Stimulated activated CD8-positive, alpha-beta memory T cell treated with anti-CD3 and anti-CD28 coated beads, Interleukin-7, amount 100 ng/mL, for 24 hours (primary cell): Measurements from ENCODE around the gene GFRA1.

Experiments
- DNase-seq: peaks from one replicate; pipeline ENCODE4 v3.0.0-alpha.2; 2020; ENCODE audit warnings: low read depth

GFRA1 gene

DNA sequence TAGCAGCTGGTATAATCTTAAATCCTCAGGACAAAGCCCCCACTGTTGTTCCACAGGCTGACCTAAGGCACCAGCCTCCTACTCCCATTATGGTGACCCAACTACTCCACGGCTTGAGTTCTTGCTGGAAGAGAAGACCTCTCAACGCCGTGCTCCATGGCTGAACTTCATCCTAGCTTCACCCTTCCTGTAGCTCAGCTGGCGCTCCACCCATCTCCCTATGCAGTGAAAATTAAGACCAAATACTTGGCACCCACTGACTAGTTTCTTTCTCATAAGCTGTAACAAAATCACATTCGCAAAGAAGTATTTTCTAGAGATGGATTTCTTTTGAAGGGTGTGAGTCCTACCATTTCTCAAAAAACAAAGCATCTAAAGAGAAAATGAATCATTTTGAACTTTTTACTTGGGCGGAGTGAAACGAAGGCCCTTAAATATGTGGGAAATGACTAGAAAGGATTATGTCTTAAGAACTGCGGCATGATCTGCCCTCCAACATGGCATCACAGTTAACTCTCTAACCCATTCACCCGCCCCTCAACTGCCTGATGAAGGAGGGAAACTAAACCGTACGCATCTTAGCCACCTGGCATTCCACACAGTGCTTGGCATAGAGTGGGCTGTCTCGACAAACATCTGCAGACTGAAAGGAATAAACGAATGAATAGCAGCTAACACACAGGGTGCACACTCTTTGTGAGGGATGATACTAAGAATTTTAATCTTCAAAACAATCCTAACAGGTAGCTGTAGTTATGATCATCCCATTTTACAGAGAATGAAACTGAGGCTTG, 32.7 kb downstream of the GFRA1 start:
- no peak for DNase-seq

DNA sequence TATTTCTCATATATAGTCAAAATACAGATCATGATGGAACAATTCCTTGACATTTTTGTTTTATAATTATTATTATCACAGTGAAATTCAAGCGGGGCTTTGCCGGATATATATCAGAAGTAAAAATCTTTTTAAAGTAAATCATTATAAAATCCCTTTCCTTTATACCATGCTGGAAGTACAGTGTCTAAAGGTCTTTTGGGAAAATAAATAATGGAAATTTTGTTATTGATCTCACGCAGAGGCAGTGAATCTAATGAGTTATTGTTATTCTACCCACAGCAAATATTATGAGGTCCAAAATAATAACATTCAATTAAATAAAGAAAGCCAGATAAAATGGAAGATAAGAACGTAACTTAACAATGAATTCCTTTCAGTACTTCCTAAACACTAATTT, 33.8 kb downstream of the GFRA1 start:
- DNase-seq: no peak

DNA sequence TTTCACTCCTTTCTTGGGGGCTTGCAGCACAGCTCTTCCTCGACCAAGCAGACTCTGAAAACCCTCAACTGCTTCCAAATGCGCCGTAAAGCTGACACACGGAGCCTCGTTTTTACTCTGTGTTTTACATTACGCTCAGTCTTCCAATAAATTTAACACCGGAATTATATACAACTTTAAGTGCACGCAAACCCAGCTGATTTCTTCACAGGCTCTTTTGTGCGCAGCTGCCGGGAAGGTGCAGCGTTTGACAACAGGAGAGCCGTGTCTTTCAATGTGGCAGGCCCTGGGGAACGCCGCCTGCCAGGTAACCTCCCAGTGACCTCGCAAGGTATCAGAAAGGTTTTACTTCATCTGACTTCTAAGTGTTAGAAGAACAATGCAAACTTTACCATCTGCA, 35.0 kb downstream of the GFRA1 start:
- no peak for DNase-seq

DNA sequence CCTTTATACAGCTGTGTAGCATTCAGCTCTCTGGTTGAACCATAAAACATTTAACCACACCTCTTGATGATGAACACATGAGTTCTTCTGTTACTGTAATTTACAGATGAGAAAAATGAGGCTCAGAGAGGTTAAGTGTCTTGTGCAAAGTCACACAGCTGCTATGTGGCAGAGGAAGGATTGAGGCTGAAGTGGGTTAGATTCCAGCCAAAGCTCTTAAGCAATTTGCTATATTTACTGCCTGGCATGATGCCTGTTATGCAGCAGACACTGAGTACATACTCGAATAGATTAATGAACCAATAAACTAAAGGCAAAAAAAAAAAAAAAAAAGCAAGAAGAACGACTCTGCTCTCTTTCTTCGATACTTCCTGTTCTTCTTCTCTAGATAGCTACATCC, 35.7 kb downstream of the GFRA1 start:
- no peak for DNase-seq

DNA sequence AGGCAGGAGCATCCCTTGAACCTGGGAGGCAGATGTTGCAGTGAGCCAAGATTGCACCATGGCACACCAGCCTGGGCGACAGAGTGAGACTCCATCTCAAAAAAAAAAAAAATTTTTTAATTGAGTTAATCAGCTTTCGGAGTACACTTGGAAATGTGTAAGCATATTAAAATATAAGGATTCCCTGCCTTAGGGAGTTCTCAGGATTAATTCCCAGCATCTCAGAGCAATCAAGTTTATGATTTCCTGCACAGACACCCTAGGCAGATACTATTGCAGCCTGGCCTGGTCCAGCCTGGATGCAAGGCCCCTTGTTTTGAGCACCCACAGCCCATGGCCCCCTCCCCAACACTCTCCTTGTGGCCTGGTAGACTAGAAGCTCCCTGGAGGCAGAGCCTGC, 39.8 kb downstream of the GFRA1 start:
- DNase-seq: no peak

DNA sequence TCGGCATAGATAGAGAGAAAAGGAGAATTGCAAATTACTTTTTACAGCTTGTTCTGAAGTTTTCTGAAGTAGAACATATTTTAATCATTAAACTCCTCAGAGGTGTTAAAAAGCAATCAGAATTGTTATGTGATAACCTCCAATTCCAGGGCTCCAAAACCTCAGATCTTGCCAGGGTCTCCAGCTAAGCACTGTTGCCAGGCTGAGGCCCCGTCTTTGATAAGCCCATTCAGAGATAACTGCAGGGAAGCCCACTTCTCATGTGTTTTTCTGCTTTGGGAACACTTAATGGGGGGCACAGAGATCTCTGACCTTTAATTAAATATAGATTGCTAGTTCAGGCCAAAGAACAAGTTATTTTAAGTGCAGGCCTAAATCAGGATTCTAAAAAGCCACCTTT, 40.4 kb downstream of the GFRA1 start:
- no peak for DNase-seq

DNA sequence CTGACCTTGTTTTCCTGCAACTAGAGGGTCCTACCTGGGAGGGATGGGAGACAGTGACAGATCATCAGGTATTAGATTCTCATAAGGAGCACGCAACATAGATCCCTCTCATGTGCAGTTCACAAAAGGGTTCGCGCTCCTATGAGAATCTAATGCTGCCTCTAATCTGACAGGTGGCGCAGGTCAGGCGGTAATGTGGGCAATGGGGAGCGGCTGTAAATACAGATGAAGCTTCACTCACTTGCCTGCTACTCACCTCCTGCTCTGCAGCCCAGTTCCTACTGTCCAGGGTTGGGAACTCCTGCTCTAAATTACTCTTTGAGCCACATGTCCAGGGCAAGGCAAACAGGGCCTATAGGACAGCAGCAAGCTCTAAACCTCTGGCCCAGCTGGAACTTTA, 46.2 kb downstream of the GFRA1 start:
- no peak for DNase-seq

DNA sequence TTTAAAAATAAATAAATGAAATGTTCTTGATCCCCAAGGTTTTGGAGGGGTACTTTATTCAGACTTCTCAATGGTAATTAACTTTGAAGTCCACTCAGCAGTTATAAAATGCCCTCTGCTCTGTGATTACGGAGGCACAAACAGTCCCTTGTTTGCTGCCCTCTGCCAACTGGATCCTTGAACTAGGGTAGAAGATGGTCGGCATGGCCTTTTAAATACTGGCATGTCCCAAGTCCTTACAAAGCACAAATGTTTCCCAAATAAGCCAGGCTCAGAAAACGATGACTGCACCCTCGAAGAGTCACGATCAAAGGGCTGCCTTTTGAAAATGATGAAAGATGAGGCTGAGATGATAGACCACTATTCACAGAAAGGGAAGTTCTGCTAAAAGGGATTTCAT, 47.0 kb downstream of the GFRA1 start:
- DNase-seq: no peak

DNA sequence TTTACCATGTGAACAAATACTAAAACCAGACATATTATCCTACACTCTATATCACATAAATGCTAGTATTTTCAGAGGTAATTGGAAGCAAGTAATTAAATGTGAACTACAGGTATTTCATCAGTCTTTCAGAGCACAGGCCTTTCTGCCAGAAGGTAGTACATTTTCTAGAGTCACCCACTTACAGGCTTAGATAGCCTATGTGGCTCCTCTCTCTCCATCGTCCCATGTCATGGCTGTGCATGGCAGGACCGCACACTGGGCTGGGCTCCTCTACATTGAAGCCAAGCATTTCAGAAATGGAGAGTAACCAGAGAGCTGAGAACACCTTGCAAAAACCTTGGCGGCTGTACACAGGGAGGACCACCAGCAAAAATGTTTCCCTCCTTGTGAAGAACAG, 49.7 kb downstream of the GFRA1 start:
- DNase-seq: no peak

DNA sequence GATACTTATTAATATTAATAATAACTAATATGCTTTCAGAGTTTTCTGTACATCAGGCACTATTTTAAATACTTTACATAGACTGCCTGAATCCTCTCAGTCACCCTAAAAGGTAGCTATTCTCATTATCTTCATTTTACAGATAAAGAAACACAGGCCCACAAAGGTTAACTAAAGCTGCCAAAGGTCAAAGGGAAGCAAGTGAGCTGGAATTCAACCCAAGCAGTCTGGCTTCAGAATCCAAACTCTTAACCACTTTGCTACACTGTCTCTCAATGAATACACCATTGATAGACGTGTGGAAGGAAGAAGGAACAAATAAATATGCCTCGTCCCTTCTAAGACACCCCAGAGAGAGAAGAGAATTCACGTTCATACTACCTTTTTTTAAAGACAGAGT, 52.0 kb downstream of the GFRA1 start:
- DNase-seq: no peak

DNA sequence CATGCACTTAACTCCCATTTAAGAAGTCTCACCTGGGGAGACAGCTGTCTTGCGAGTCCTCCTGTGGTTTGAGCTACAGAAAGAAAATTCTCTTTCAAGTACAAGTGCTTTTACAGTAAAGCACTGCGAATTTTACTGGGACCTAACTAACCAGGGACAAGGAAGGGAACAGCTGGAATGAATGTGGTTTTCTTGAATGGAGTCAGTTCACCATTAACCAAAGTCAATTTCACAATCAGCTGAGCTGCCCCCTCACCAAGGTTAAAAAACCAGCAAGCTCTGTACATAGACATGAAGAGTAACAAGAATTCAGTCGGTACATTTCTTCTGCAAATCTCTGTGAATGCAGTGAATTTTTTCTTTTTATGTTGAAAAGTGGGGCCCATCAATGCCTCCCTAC, 56.3 kb downstream of the GFRA1 start:
- no peak for DNase-seq

DNA sequence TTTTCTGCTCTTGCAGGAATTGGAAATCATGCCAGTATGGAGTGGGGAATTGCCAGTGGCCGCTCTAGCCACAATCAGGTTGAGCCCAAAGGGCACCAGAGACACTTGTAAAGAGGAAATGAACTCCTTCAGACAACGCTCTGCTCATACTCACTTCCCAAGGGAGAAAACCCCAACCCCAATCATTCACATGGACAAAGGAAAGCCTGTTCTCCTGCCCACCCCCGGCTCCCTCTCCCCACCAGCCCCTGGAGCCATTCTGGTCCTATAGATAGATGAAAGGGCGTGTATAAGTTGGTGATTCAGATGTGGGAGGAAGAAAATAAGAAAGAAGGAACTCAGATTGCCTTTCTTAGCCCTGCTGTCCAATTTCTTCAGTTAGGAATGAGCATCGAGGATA, 57.4 kb downstream of the GFRA1 start:
- no peak for DNase-seq

DNA sequence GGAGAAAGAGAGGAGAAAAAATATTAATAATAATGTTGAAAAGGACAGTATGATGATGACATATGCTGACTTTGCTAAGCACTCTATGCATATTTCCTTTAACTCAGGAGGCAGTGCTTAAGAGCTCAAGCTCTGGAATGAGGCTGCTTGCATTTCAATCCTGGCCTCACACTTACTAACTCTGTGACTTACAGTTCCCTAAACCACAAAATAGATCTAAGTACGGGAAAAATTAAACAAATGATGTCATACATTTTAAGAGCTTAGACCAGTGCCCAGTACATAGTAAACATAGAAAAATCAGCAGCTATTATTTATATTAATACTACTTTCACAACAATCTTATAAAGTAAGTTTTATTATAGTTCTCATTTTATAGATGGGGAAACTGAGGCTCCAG, 61.3 kb downstream of the GFRA1 start:
- DNase-seq: no peak

DNA sequence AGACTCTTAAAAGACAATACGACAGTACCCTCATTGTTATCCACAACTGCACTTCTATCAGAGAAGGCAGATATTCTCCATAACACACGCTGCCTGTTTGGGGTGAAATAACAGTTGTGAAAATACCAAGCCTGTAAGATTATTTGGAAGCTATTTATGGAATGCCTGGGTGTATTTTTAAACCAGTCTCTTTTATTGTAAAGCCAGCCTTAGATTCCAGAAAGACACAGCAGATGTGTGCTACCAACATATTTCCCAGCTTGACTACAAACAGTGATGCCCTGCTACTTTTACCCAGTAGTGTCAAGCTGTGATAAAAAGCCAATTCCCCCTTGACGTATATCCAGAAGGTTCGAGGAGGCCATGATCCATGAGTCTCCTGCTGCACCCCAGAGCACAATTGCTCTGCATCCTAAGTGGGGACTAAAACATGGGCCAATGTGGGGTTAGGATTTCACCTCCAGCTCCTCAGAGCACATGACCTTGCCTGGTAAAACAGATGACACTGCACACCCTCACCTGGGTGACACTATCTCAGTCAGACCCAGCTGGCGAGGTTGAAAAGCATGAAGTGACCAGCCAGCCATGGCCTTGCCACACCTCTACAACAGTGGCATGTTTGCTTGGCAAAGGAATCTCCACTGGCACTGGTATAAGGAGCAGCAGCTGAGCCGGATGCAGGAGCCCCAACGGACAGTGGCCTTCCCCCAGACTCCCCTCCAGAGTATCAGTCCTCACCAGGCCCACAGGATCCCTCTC, 62.2 kb downstream of the GFRA1 start:
- DNase-seq: no peak

DNA sequence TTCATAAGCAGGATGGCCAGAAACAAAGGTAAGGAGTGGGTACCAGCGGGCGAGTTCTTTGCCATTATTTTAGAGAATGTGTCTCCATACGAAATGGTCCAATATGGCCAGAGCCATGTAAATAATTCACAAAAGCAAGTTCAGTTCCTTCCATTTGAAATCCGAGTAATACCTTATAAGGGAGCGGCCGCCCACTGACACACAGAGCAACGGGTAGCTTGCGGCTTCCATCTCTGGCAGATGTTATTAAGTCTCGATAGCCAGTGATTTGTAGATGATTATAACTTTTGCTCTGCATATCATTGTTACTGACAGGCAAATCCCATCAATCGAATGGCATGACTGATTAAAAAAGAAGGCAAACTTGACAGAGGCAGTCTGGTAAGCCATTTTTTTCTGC, 63.2 kb downstream of the GFRA1 start:
- DNase-seq: no peak

DNA sequence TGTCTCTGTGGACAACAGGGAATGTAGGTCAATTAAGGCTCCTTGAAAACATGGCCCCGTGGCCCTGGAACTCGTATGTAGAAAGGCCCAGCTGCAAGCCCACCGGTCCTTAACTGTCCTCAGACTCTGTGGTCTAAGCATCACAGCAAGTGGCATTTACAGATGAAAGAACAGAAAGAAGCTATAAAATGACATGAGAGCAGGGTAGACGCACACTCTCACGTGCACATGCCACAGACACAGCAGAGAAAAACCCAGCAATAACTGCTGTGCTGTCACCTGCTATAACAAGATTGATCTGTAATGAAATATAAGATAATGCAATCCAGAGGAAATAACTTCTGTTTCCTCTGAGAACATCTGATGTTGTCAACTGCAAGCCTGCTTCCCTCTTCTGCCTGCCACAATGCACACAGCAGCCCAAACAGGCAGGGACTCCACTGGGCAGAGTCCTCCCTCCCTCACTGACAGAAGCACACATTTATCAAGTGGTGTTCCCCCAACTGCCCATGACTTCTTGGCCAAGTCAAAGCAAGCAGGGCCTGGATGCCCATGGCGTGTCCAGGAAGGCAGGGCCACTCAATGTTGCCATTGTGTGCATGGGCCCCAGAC, 63.9 kb downstream of the GFRA1 start:
- DNase-seq: no peak

DNA sequence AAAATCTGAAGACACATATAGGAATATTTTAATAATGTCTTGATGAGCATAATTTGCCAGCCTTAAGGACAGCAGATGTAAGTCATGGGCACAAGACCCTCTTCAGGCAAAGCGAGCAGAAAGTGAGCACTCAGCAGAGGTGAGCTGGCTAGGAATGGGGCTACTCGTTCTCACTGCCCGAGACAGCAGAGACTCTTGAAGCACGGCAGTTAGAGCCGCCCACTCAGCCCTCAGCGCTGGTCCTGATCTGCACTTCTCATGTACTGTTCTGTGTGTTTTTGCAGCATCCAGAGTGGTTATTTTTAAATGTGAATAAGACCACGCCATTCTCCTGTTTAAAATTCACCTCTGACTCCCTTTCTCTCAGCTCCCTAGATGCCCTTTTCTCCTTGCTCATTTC, 65.3 kb downstream of the GFRA1 start:
- no peak for DNase-seq

DNA sequence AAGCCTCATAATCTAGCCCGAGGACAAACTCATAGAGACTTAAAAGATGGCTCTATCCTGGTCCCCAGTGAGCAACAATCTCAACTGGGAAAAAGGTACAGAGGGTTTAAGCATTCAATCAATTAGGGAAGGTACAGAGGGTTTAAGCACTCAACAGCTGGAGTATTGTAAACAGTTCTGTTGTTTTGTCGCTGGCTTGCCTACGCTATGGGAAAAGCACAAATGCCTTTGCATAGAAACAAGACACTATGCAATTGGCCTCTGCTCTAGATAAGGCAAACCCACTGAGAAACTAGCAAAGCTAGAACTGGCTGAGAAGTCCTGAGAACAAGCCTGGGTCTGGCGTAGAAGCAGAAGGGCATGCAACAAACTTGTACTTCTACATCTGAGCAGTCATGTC, 69.3 kb downstream of the GFRA1 start:
- no peak for DNase-seq

DNA sequence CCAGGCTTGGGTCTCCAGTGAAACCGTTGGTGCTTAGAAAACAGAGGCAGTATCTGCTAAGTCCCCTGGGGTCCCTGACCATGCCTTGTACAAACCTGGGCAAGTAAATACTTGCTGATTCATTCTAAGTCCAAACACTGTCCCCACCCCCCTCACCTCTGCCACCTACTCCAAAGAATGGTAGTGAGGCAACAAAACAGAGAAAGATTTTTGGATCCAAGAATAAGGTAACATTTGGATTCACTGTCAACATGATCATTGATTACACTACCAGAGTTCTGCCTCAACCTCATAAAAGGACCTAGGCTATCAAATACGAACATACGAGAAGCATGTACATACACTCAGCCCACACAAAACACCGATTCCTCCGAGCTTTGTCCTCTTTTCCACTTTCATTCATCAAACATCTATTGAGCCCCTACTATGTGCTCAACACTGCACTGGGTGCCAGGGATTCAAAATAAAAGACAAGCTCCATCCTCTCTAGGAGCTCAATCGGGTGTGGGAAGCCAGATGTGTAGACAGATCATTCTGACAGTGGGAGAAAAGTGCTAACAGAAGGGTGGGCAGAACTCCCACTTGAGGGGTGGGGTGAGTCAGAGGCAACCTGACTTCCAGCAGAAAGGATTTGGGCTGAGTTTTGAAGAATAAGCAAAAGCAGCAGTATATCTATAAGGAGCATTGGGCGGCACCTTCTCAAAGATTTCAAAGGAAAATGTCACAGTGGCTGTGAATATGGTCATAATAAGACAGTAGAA, 71.2 kb downstream of the GFRA1 start:
- no peak for DNase-seq

DNA sequence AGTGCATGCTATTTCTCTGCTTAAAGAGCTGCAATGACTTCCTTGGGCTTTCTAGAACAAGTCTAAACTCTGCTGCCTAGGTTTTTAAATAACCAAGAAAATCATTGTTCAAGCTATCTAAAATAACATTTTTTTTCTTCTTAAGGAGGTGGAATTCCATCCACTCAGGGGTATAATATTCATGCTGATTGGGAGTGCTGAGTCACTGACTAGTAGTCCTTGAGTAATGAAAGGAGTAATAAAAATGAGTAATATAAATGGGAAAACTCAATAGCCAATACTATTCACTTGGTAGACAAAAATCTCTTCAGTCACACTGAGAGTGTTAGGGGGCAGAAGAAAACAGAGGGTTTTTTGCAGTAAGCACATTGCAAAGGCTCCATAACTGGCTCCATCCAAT, 72.0 kb downstream of the GFRA1 start:
- DNase-seq: no peak

DNA sequence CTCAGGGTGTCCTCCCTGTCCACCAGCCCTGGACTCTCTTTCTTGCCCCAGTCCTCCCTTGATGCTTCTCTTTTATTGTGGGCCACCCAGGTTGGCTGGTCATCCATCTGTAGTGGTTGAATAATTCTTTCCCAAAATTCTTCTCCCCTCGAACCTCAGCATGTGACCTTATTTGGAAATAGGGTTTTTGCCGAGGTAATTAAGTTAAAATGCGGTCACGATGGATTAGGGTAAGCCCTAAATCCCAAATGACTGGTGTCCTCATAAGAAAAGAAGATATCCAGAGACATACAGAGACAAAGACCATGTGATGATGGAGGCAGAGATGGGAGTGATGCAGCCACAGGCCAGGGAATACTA, 74.3 kb downstream of the GFRA1 start:
- no peak for DNase-seq

DNA sequence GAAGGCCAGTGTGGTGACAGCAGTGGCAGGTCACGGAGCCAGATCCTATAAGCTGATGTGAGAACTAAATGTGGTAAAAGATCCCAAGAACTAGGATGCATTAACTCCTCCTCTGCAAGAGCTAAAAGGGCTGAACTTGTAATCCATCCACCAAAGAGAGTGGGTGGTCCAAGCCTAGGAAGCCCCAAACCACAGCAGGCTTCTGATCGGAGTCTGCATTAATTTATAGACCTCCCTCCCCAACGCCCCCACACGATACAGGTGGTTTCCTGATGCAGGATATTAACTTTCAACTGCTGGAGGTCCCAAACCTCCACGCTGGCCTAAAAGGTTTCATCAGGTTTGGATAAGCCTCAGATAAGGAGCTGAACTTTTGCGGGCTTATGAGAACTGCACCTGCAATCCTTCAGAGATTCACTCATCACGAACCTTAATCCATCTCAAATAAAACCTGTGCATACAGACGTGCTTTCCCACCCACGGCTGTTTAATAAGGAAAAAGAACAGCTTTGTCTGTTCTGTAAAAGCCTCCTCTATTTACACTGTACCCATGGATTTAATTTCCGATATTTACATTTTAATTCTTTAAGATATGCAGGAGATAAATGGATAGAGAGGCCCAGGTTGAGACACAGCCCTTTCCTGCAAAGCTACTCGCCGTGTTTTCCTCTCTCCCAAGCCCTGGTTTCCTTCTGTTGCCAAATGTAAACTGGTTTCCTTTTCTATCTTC, 74.9 kb downstream of the GFRA1 start:
- no peak for DNase-seq
